Nephron progenitor cell (in vitro differentiated cells): ENCODE measurements around the gene TNFRSF14.

Experiments used
- DNase-seq: peaks from one replicate; pipeline ENCODE4 v3.0.0; 2021
- H3K27ac Mint-ChIP-seq: 2 replicates; pipeline ENCODE4 v1.8.0; 2021; ENCODE audit warnings: mild to moderate bottlenecking, moderate library complexity, mixed read lengths
- H3K27me3 Mint-ChIP-seq: 2 replicates; pipeline ENCODE4 v1.8.0; 2021; ENCODE audit warnings: mild to moderate bottlenecking, low read depth, mixed read lengths; ENCODE audit not compliant: poor library complexity
- H3K36me3 Mint-ChIP-seq: 2 replicates; pipeline ENCODE4 v1.8.0; 2021; ENCODE audit warnings: low read depth, mixed read lengths
- H3K4me1 Mint-ChIP-seq: 2 replicates; pipeline ENCODE4 v1.8.0; 2021; ENCODE audit warnings: mixed read lengths
- H3K4me3 Mint-ChIP-seq: 2 replicates; pipeline ENCODE4 v1.8.0; 2021; ENCODE audit warnings: mild to moderate bottlenecking, moderate library complexity, mixed read lengths
- H3K9me3 Mint-ChIP-seq: 2 replicates; pipeline ENCODE4 v1.8.0; 2021; ENCODE audit warnings: mild to moderate bottlenecking, moderate library complexity, mixed read lengths
- TF ChIP-seq, protein P1 (sequence below): fragments of 200-600 bp; sonication (generic); IDR thresholded peaks from 2 replicates; pipeline ENCODE4 v1.5.0; 2021; ENCODE audit warnings: antibody characterized with exemption

Gene TNFRSF14

DNA sequence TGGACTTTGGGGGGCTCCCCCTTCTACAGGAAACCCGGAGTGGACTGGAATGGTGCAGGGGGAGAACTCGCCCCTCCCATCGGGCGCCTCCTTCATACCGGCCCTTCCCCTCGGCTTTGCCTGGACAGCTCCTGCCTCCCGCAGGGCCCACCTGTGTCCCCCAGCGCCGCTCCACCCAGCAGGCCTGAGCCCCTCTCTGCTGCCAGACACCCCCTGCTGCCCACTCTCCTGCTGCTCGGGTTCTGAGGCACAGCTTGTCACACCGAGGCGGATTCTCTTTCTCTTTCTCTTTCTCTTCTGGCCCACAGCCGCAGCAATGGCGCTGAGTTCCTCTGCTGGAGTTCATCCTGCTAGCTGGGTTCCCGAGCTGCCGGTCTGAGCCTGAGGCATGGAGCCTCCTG lies at the start of gene TNFRSF14:
TSS of gene TNFRSF14 (plus strand) at position 95 of the 401 bp plus-strand sequence. CDS start at position 389, 294 bp downstream.
- no peaks in the 10 kb centered on the region for H3K9me3 Mint-ChIP-seq
- H3K27ac Mint-ChIP-seq = no peak within 1 kb of the TSS
- H3K36me3 Mint-ChIP-seq = no peaks in the 10 kb centered on the region
- DNase-seq = no peak
- peaks cover 24% of the 10 kb centered on the region for H3K4me1 Mint-ChIP-seq
- peaks cover 10% of the 10 kb centered on the region for H3K27me3 Mint-ChIP-seq
- TF ChIP-seq, protein P1, sequence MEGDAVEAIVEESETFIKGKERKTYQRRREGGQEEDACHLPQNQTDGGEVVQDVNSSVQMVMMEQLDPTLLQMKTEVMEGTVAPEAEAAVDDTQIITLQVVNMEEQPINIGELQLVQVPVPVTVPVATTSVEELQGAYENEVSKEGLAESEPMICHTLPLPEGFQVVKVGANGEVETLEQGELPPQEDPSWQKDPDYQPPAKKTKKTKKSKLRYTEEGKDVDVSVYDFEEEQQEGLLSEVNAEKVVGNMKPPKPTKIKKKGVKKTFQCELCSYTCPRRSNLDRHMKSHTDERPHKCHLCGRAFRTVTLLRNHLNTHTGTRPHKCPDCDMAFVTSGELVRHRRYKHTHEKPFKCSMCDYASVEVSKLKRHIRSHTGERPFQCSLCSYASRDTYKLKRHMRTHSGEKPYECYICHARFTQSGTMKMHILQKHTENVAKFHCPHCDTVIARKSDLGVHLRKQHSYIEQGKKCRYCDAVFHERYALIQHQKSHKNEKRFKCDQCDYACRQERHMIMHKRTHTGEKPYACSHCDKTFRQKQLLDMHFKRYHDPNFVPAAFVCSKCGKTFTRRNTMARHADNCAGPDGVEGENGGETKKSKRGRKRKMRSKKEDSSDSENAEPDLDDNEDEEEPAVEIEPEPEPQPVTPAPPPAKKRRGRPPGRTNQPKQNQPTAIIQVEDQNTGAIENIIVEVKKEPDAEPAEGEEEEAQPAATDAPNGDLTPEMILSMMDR = no peak
- H3K4me3 Mint-ChIP-seq = no peak within 1 kb of the TSS

DNA sequence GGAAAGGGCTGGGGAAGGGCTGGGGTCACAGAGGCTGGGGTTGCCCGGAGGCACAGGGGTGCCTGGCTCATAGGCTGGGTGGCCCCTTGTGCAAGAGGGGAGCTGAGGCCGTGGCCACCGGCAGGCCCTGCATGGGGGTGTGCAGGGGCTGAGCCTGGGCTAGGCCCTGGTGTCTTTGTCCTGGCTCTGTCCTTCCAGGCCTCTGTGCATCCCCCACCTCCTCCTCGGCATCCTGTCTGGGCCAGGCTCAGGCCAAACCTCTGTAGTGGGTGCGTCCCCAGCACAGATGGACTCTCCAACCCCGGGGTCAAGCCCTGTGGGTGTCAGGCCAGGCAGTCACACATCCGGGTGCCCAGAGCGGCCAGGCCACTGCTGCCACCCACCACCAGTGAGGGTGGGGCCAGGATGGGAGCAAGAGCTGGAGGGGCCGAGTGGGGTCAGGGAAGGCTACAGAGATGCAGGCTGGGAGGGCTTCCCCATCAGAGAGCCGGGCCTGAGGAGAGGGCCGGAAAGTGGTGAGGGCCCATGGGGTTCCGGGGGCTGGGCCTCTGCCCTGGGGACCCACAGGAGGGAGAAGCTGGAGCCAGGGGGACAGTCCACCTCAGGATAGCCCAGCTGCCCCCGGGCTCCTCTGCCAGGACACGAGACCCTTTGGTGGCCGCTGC lies 49.1 kb upstream of the TNFRSF14 start:
- Mint-ChIP-seq H3K4me3 (no peak overlapping the region), H3K4me1 (no peaks in the 10 kb centered on the region), H3K9me3 (no peaks in the 10 kb centered on the region), H3K27me3 (no peaks in the 10 kb centered on the region), H3K36me3 (peaks cover 5% of the 10 kb centered on the region), H3K27ac (no peak overlapping the region)
- no peak for DNase-seq
- TF ChIP-seq, protein P1 = no peak

DNA sequence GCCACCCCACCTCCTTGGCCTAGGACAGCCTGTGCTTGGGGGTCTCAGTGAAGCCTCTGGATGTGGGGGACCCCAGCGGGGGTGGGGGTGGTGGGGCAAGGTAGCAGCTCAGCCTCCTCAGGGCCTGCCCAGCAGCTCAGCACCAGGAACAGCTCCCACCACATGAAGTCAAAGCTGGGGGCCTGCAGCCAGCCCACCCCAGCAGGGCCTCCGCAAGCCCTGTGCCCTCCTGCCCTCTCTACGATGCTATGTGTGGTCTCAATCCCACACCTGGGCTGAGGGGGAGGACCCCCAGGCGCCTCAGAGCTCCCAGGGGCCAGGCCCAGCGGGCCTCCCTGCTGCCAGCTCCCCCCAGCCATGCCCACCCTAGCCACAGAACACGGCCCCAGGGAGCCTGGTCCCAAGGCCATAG lies 48.4 kb upstream of the TNFRSF14 start:
- no peak for DNase-seq
- Mint-ChIP-seq H3K4me3 (no peak overlapping the region), H3K4me1 (no peaks in the 10 kb centered on the region), H3K27me3 (no peaks in the 10 kb centered on the region), H3K27ac (no peak overlapping the region), H3K36me3 (peaks cover 5% of the 10 kb centered on the region), H3K9me3 (no peaks in the 10 kb centered on the region)
- TF ChIP-seq, protein P1 = no peak

DNA sequence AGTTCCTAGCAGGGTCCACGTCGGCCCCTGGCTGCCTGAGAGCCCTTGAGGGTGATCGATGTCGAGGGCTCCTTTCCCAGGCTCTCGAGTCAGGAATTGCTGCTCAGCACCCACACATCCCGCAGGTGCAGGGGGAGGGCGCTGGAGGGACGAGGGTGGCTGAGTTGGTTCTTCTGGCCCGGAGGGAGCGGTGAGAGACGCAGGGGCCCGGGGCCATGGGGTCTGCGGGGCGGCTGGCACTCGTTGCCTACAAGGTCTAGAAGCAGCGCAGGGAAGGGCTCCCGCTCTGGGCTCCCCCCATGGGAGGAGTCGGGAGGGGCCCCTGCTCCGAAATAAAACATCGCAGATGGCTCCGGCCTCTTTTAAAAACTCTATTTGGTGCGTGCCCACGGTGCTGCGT lies 48.0 kb upstream of the TNFRSF14 start:
- H3K27ac Mint-ChIP-seq = no peak overlapping the region
- no peaks in the 10 kb centered on the region for H3K9me3 Mint-ChIP-seq
- no peak overlapping the region for H3K4me3 Mint-ChIP-seq
- H3K4me1 Mint-ChIP-seq = no peaks in the 10 kb centered on the region
- H3K36me3 Mint-ChIP-seq = peaks cover 5% of the 10 kb centered on the region
- H3K27me3 Mint-ChIP-seq = no peaks in the 10 kb centered on the region
- TF ChIP-seq, protein P1 = no peak
- no peak for DNase-seq

DNA sequence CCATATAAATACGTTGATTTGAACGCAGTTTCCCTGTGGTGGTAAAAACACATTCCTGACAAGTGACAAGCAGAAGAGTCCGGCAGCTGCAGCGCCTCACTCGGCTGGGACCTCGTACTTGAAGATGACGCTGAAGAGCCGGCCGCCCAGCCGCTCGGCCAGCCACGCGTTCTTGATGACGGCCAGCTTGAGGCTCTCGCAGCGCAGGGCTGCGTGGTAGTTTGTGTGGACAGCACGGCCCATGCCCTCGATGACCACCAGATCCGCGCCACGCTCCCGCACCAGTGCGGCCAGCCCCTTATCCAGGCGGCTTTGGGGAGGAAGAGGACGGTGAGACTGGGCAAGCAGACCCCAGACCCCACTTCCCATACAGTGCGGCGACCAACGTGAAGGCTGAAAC lies 47.4 kb upstream of the TNFRSF14 start:
- DNase-seq = no peak
- H3K9me3 Mint-ChIP-seq = no peaks in the 10 kb centered on the region
- H3K27ac Mint-ChIP-seq = no peak overlapping the region
- peaks cover 5% of the 10 kb centered on the region for H3K36me3 Mint-ChIP-seq
- H3K27me3 Mint-ChIP-seq = no peaks in the 10 kb centered on the region
- H3K4me1 Mint-ChIP-seq = no peaks in the 10 kb centered on the region
- TF ChIP-seq, protein P1 = no peak
- no peak overlapping the region for H3K4me3 Mint-ChIP-seq

DNA sequence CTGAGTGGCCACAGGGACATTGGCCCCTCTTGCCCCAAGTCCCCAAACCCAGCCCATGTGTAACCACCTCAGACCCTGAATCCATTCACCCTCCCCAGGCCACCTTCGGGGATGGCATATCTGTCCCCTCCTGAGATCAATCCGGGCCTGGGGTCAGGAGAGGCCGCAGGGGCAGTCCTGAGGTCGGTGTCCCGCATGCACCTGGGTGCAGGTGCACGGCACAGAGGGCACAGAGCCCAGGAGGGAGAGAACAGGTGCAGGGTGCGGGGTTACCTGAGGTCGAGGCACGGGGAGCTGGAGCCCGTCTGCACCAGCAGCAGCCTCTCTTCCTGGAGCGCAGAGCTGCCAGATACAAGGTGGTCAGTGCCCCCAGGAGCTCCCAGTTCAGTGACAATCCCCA lies 46.6 kb upstream of the TNFRSF14 start:
- Mint-ChIP-seq H3K27me3 (no peaks in the 10 kb centered on the region), H3K4me1 (no peaks in the 10 kb centered on the region), H3K4me3 (no peak overlapping the region), H3K36me3 (peaks cover 5% of the 10 kb centered on the region), H3K9me3 (no peaks in the 10 kb centered on the region), H3K27ac (no peak overlapping the region)
- no peak for DNase-seq
- TF ChIP-seq, protein P1 = no peak
